Smooth muscle cell (in vitro differentiated cells): Measurements from ENCODE around the gene ZDHHC22. TPM values are rescaled to one million over a fixed set of nuclear protein-coding genes. Genes with fewer than 3 reads are reported as not detected.

Experiments used
- DNase-seq: peaks from one replicate; lab custom pipeline; 2025; ENCODE audit not compliant: unreplicated experiment; lab: John Stamatoyannopoulos, UW
- H2AFZ ChIP-seq: fragments of 200-600 bp; sonication (generic); 2 replicates; pipeline ENCODE4 v1.6.0; 2016; ENCODE audit warnings: antibody characterized with exemption, low read depth, mild to moderate bottlenecking
- H3F3A ChIP-seq: fragments of 200-600 bp; sonication (generic); 2 replicates; pipeline ENCODE4 v1.6.0; 2017; ENCODE audit warnings: antibody characterized with exemption, low read depth
- H3K27ac ChIP-seq: fragments of 200-600 bp; sonication (generic); 2 replicates; pipeline ENCODE4 v1.5.1; 2016; ENCODE audit warnings: low read depth, mild to moderate bottlenecking
- H3K27me3 ChIP-seq: fragments of 200-600 bp; sonication (generic); 2 replicates; pipeline ENCODE4 v1.6.1; 2016; ENCODE audit warnings: low read depth, mild to moderate bottlenecking
- H3K36me3 ChIP-seq: fragments of 200-600 bp; sonication (generic); 2 replicates; pipeline ENCODE4 v1.5.1; 2016; ENCODE audit warnings: low read depth
- H3K4me1 ChIP-seq: fragments of 200-600 bp; sonication (generic); 2 replicates; pipeline ENCODE4 v1.5.1; 2016; ENCODE audit warnings: low read depth
- H3K4me2 ChIP-seq: fragments of 200-600 bp; sonication (generic); 2 replicates; pipeline ENCODE4 v1.6.0; 2016; ENCODE audit warnings: mild to moderate bottlenecking
- H3K4me3 ChIP-seq: fragments of 200-600 bp; sonication (generic); 2 replicates; pipeline ENCODE4 v1.5.1; 2016; ENCODE audit warnings: mild to moderate bottlenecking
- H3K79me2 ChIP-seq: fragments of 200-600 bp; sonication (generic); 2 replicates; pipeline ENCODE4 v1.6.0; 2016; ENCODE audit warnings: low read depth, mild to moderate bottlenecking
- H3K9ac ChIP-seq: fragments of 200-600 bp; sonication (generic); 2 replicates; pipeline ENCODE4 v1.6.0; 2016; ENCODE audit warnings: low read depth
- H3K9me3 ChIP-seq: fragments of 200-600 bp; sonication (generic); replicated peaks from 2 replicates; pipeline ENCODE4 v1.5.1; 2016; ENCODE audit warnings: low read depth
- H4K20me1 ChIP-seq: fragments of 200-600 bp; sonication (generic); 2 replicates; pipeline ENCODE4 v1.6.0; 2016; ENCODE audit warnings: low read depth
- CTCF ChIP-seq: fragments of 200-600 bp; sonication (generic); IDR thresholded peaks from 2 replicates; pipeline ENCODE4 v1.5.1; 2017; ENCODE audit warnings: borderline replicate concordance, mild to moderate bottlenecking, antibody characterized with exemption; ENCODE audit not compliant: insufficient read depth, poor library complexity, severe bottlenecking
- WGBS: methylation state at CpG from one replicate; pipeline ENCODE4 v1.1.7; 2016; ENCODE audit warnings: low lambda C conversion rate; 5-methylcytosine and 5-hydroxymethylcytosine counted together
- polyA plus RNA-seq: library from polyadenylated mRNA; unstranded; fragments of >200 nt; fragmentation: Nextera tagmentation; extraction: Ambion mirVana; gene quantifications from 2 replicates; pipeline ENCODE4 v1.2.1, GENCODE V29; 2016
- total RNA-seq: library from RNA; depleted of rRNA; stranded (reverse); fragments of >200 nt; gene quantifications from 2 replicates; pipeline ENCODE4 v1.2.3, GENCODE V29; 2014

The ZDHHC22 gene
- total and polyA plus RNA-seq, 2 experiments from 2014 or later, result not detected

- no peak for DNase-seq
- Histone ChIP-seq H3K4me1 (peaks cover 8% of the 10 kb centered on the region), H3K9me3 (no peaks in the 10 kb centered on the region), H3K9ac (no peak overlapping the region), H3K4me3 (no peak overlapping the region), H3K79me2 (no peaks in the 10 kb centered on the region), H3K36me3 (no peaks in the 10 kb centered on the region), H3K27me3 (no peaks in the 10 kb centered on the region), H3K4me2 (no peak overlapping the region), H4K20me1 (no peaks in the 10 kb centered on the region), H3F3A (peaks cover 6% of the 10 kb centered on the region), H3K27ac (no peak overlapping the region), H2AFZ (no peak overlapping the region)
- no peak for TF ChIP-seq CTCF
- 94% methylated on average over 2 of the region's 2 CpGs for WGBS
Measured at GRCh38 chr14:77116172-77116817, 25.3 kb downstream of the ZDHHC22 start.

- no peaks in the 10 kb centered on the region for H4K20me1 ChIP-seq
- H3K27me3 ChIP-seq, result no peaks in the 10 kb centered on the region
- WGBS, result 97% methylated on average over 4 of the region's 4 CpGs
- no peak overlapping the region for H3K4me3 ChIP-seq
- no peak overlapping the region for H3K9ac ChIP-seq
- H3K4me1 ChIP-seq, result peaks cover 23% of the 10 kb centered on the region
- no peaks in the 10 kb centered on the region for H3K79me2 ChIP-seq
- no peaks in the 10 kb centered on the region for H3K36me3 ChIP-seq
- TF ChIP-seq CTCF, result no peak
- H3K4me2 ChIP-seq, result no peak overlapping the region
- no peak overlapping the region for H3K27ac ChIP-seq
- H2AFZ ChIP-seq, result no peak overlapping the region
- no peaks in the 10 kb centered on the region for H3K9me3 ChIP-seq
- peaks cover 6% of the 10 kb centered on the region for H3F3A ChIP-seq
- no peak for DNase-seq
Measured at GRCh38 chr14:77114609-77115008, 27.0 kb downstream of the ZDHHC22 start.

- H3K79me2 ChIP-seq, result no peaks in the 10 kb centered on the region
- no peaks in the 10 kb centered on the region for H3K36me3 ChIP-seq
- no peak overlapping the region for H2AFZ ChIP-seq
- no peak overlapping the region for H3K4me2 ChIP-seq
- DNase-seq, result no peak
- no peak overlapping the region for H3K9ac ChIP-seq
- no peak overlapping the region for H3K4me3 ChIP-seq
- H3F3A ChIP-seq, result peaks cover 12% of the 10 kb centered on the region
- no peak for TF ChIP-seq CTCF
- H3K9me3 ChIP-seq, result no peaks in the 10 kb centered on the region
- 95% methylated on average over 11 of the region's 11 CpGs for WGBS
- no peaks in the 10 kb centered on the region for H4K20me1 ChIP-seq
- H3K27me3 ChIP-seq, result no peaks in the 10 kb centered on the region
- peaks cover 26% of the 10 kb centered on the region for H3K4me1 ChIP-seq
- H3K27ac ChIP-seq, result no peak overlapping the region
Measured at GRCh38 chr14:77113644-77114043, 27.9 kb downstream of the ZDHHC22 start.

GRCh38 chr14:77111021-77111420 lies 30.6 kb downstream of the ZDHHC22 start:
- no peaks in the 10 kb centered on the region for H3K79me2 ChIP-seq
- peaks cover 12% of the 10 kb centered on the region for H3F3A ChIP-seq
- no peaks in the 10 kb centered on the region for H3K27me3 ChIP-seq
- H2AFZ ChIP-seq, result peak overlapping the region; percentile 29
- peaks cover 34% of the 10 kb centered on the region for H3K4me1 ChIP-seq
- no peaks in the 10 kb centered on the region for H4K20me1 ChIP-seq
- peak overlapping the region; percentile 90 for H3K27ac ChIP-seq
- H3K4me3 ChIP-seq, result no peak overlapping the region
- H3K4me2 ChIP-seq, result peak overlapping the region; percentile 73
- TF ChIP-seq CTCF, result no peak
- no peaks in the 10 kb centered on the region for H3K9me3 ChIP-seq
- no peaks in the 10 kb centered on the region for H3K36me3 ChIP-seq
- WGBS, result 9% methylated on average over 5 of the region's 5 CpGs
- peak overlapping the region; percentile 71 for H3K9ac ChIP-seq
- no peak for DNase-seq
